SK-N-SH treated with all-trans-retinoic acid at 6 μM for 48 hours (cell line): ENCODE results near the gene RBMS3.

Experiments used
- ARNTL ChIP-seq: fragments of 450-650 bp; formaldehyde crosslinking; IDR thresholded peaks from 2 replicates; pipeline ENCODE4 v1.5.0; 2020; ENCODE audit warnings: low read depth, mild to moderate bottlenecking, moderate library complexity, borderline replicate concordance
- BACH2 ChIP-seq: fragments of 250-450 bp; sonication (Bioruptor Pico); IDR thresholded peaks from 2 replicates; pipeline ENCODE4 v1.9.0; 2021; ENCODE audit warnings: mild to moderate bottlenecking, borderline replicate concordance
- CREB5 ChIP-seq: fragments of 250-450 bp; sonication (Bioruptor Pico); IDR thresholded peaks from 2 replicates; pipeline ENCODE4 v1.5.1; 2020; ENCODE audit warnings: low read depth, mild to moderate bottlenecking, moderate library complexity
- CSRNP3 ChIP-seq: fragments of 250-450 bp; sonication (Bioruptor Pico); IDR thresholded peaks from 2 replicates; pipeline ENCODE4 v1.5.1; 2021; ENCODE audit warnings: mild to moderate bottlenecking, moderate library complexity
- OSR1 ChIP-seq: fragments of 250-450 bp; sonication (Bioruptor Pico); IDR thresholded peaks from 2 replicates; pipeline ENCODE4 v1.8.0; 2022; ENCODE audit warnings: moderate library complexity, mild to moderate bottlenecking, inconsistent platforms
- PATZ1 ChIP-seq: fragments of 250-450 bp; sonication (Bioruptor Pico); IDR thresholded peaks from 2 replicates; pipeline ENCODE4 v1.8.0; 2020; ENCODE audit warnings: mild to moderate bottlenecking, moderate library complexity, borderline replicate concordance
- POU6F1 ChIP-seq: fragments of 250-450 bp; sonication (Bioruptor Pico); IDR thresholded peaks from 2 replicates; pipeline ENCODE4 v1.8.0; 2021; ENCODE audit warnings: low read depth, mild to moderate bottlenecking, moderate library complexity, borderline replicate concordance
- SNAI2 ChIP-seq: fragments of 250-450 bp; sonication (Bioruptor Pico); IDR thresholded peaks from 2 replicates; pipeline ENCODE4 v1.5.0; 2020; ENCODE audit warnings: mild to moderate bottlenecking, moderate library complexity
- TOX ChIP-seq: fragments of 250-450 bp; sonication (Bioruptor Pico); IDR thresholded peaks from 2 replicates; pipeline ENCODE4 v1.8.0; 2021; ENCODE audit warnings: mild to moderate bottlenecking, moderate library complexity, borderline replicate concordance
- TSHZ2 ChIP-seq: fragments of 250-450 bp; sonication (Bioruptor Pico); IDR thresholded peaks from 2 replicates; pipeline ENCODE4 v1.5.0; 2020; ENCODE audit warnings: mild to moderate bottlenecking, moderate library complexity
- ZC3H10 ChIP-seq: fragments of 250-450 bp; sonication (Bioruptor Pico); IDR thresholded peaks from 2 replicates; pipeline ENCODE4 v1.5.1; 2021; ENCODE audit warnings: mild to moderate bottlenecking, moderate library complexity
- ZFP30 ChIP-seq: fragments of 450-650 bp; formaldehyde crosslinking; IDR thresholded peaks from 2 replicates; pipeline ENCODE4 v1.5.0; 2022; ENCODE audit warnings: mild to moderate bottlenecking, moderate library complexity
- ZNF70 ChIP-seq: fragments of 450-650 bp; formaldehyde crosslinking; IDR thresholded peaks from 2 replicates; pipeline ENCODE4 v1.5.0; 2020; ENCODE audit warnings: mild to moderate bottlenecking, moderate library complexity

- no peak for TF ChIP-seq TSHZ2
- no peak for TF ChIP-seq PATZ1
- TF ChIP-seq ZNF70 (CRISPR knock-in tag): no peak
- TF ChIP-seq ZFP30 (CRISPR knock-in tag): no peak
- TF ChIP-seq TOX: no peak
- no peak for TF ChIP-seq CSRNP3 (CRISPR knock-in tag)
- TF ChIP-seq POU6F1 (CRISPR knock-in tag): no peak
- no peak for TF ChIP-seq CREB5 (CRISPR knock-in tag)
- no peak for TF ChIP-seq ARNTL (CRISPR knock-in tag)
- no peak for TF ChIP-seq SNAI2
- TF ChIP-seq OSR1 (CRISPR knock-in tag): no peak
- no peak for TF ChIP-seq ZC3H10 (CRISPR knock-in tag)
- no peak for TF ChIP-seq BACH2
Observed at GRCh38 chr3:29236146-29236840, 44.6 kb upstream of the RBMS3 start.
